Pancreas (tissue), 10 donors: ENCODE measurements around the gene FSTL4. TPM values are rescaled to one million over a fixed set of nuclear protein-coding genes. Genes with fewer than 3 reads are reported as not detected.

Source experiments
- ATAC-seq, 4 donors: fragments of 200-7000 bp; cut with Tn5 transposase; one replicate each; pipeline versions ENCODE4 v1.8.0 to v1.9.1; 2020; ENCODE audit warnings: mild to moderate bottlenecking in 4 of 4, moderate library complexity in 4 of 4
- DNase-seq, 6 donors: peaks; one replicate each; pipeline ENCODE4 v3.0.0-alpha.2; 2020
- FAIRE-seq: peaks from 2 replicates; lab custom pipeline; 2012; peaks lifted over from hg19 to GRCh38; lab: Jason Lieb, UNC
- H3K27ac ChIP-seq, 4 donors: fragments of 200-600 bp; sonication (generic); 1 replicate in 3 of 4; 2 replicates in 1 of 4; pipeline versions ENCODE4 v1.5.0 to v1.8.0; 2020
- H3K27me3 ChIP-seq, 4 donors: fragments of 200-600 bp; one replicate each; pipeline ENCODE4 v1.8.0; 2021
- H3K36me3 ChIP-seq, 3 donors: fragments of 200-600 bp; sonication (generic) in 1 of 3; one replicate each; pipeline versions ENCODE4 v1.5.0 to v1.8.0; 2020 to 2021
- H3K4me1 ChIP-seq, 3 donors: fragments of 200-600 bp; one replicate each; pipeline ENCODE4 v1.8.0; 2021
- H3K4me3 ChIP-seq, 4 donors: fragments of 200-600 bp; sonication (generic) in 2 of 4; one replicate each; pipeline versions ENCODE4 v1.5.0 to v1.8.0; 2020 to 2021
- H3K9me3 ChIP-seq, 4 donors: fragments of 200-600 bp; one replicate each; pipeline ENCODE4 v1.8.0; 2021
- CTCF ChIP-seq, 4 donors: fragments of 200-600 bp; sonication (generic) in 3 of 4; IDR thresholded peaks; one replicate each; pipeline versions ENCODE4 v1.5.0 to v1.8.0; 2021; ENCODE audit warnings: antibody characterized with exemption in 4 of 4
- WGBS, 2 donors: extraction: QIAGEN DNeasy Blood & Tissue Kit; methylation state at CpG; one replicate each; pipeline ENCODE4 v1.1.7; 2013; 5-methylcytosine and 5-hydroxymethylcytosine counted together
- intact Hi-C, 3 donors: fragments of 100-400 bp; cut with DNase I; formaldehyde crosslinking; loops; one replicate each; pipeline versions ENCODE4 v1.11.1 to v1.14.2; 2022
- polyA plus RNA-seq, 2 donors: library from polyadenylated mRNA; stranded (reverse); fragments of 200-250 nt; gene quantifications; one replicate each; pipeline ENCODE4 v1.2.3, GENCODE V29; 2013
- total RNA-seq, 6 donors: library from RNA; stranded (reverse); fragmentation: NEBNext Ultra II Directional in 4 of 6; extraction: Animal tissue kit (Norgen Biotek cat#: 25700) in 4 of 6; gene quantifications; one replicate each; pipeline versions ENCODE4 v1.2.1 to v1.2.4, GENCODE V29; 2021 to 2023
- donor health status: healthy with polysubstance abuse.
- donor health status: DM: no; HTN: no; CAD: no; lungs with moderate emphysema.
- donor health status: DM: no; HTN: no; CAD: no.
- donor health status: control.
- donor health status: control.
- donor health status: Bipolar disorder and iron deficiency.
- donor health status: DM: yes; HTN: yes; CAD: no.
- donor health status: DM: no; HTN: no; CAD: no.
- donor health status: DM: no; HTN: no; CAD: no.
- donor health status: DM: yes; HTN: yes; CAD: no.

Gene FSTL4
- total and polyA plus RNA-seq, 8 donors = 0.68 to 2.4 (median 1.4) TPM

- Histone ChIP-seq H3K4me3 (no peak overlapping the region), H3K27ac (no peak overlapping the region), H3K9me3 (no peaks in the 10 kb centered on the region), H3K4me1 (no peaks in the 10 kb centered on the region), H3K36me3 (no peaks in the 10 kb centered on the region), H3K27me3 (no peaks in the 10 kb centered on the region)
- 75 to 85% methylated on average over 4 of the region's 4 CpGs for WGBS, 2 donors
- intact Hi-C loops = no loop called here
- TF ChIP-seq CTCF (IDR thresholded peaks at IDR 0.05) = no peak
- no peak for DNase-seq
- no peak for ATAC-seq
- no peak for FAIRE-seq
Measured at GRCh38 chr5:133531178-133531577, 81.2 kb downstream of the FSTL4 start.

GRCh38 chr5:133530270-133530669, 82.1 kb downstream of the FSTL4 start:
- ATAC-seq (no peak), FAIRE-seq (no peak), DNase-seq (no peak)
- Histone ChIP-seq H3K4me1 (no peaks in the 10 kb centered on the region), H3K4me3 (no peak overlapping the region), H3K27me3 (no peaks in the 10 kb centered on the region), H3K27ac (no peak overlapping the region), H3K36me3 (no peaks in the 10 kb centered on the region), H3K9me3 (no peaks in the 10 kb centered on the region)
- intact Hi-C loops = no loop called here
- TF ChIP-seq CTCF (IDR thresholded peaks at IDR 0.05) = no peak
- 69% methylated on average over 6 of the region's 6 CpGs for WGBS, 2 donors

GRCh38 chr5:133528841-133529240, 83.5 kb downstream of the FSTL4 start:
- intact Hi-C loops = no loop called here
- H3K36me3 ChIP-seq = no peaks in the 10 kb centered on the region
- H3K9me3 ChIP-seq = no peaks in the 10 kb centered on the region
- no peak overlapping the region for H3K27ac ChIP-seq
- FAIRE-seq = no peak
- H3K27me3 ChIP-seq = no peaks in the 10 kb centered on the region
- no peak for ATAC-seq
- H3K4me3 ChIP-seq = no peak overlapping the region
- 71 to 76% methylated on average over 4 of the region's 4 CpGs for WGBS, 2 donors
- no peaks in the 10 kb centered on the region for H3K4me1 ChIP-seq
- DNase-seq = no peak
- TF ChIP-seq CTCF (IDR thresholded peaks at IDR 0.05) = no peak

- H3K4me1 ChIP-seq = no peaks in the 10 kb centered on the region
- no peak for DNase-seq
- H3K9me3 ChIP-seq = no peaks in the 10 kb centered on the region
- H3K27me3 ChIP-seq = no peaks in the 10 kb centered on the region
- intact Hi-C loops = no loop called here
- 64 to 70% methylated on average over 2 of the region's 2 CpGs for WGBS, 2 donors
- TF ChIP-seq CTCF (IDR thresholded peaks at IDR 0.05) = no peak
- no peak for FAIRE-seq
- no peak for ATAC-seq
- H3K27ac ChIP-seq = no peak overlapping the region
- no peaks in the 10 kb centered on the region for H3K36me3 ChIP-seq
- H3K4me3 ChIP-seq = no peak overlapping the region
Measured at GRCh38 chr5:133527311-133527710, 85.0 kb downstream of the FSTL4 start.

GRCh38 chr5:133526368-133526767, 86.0 kb downstream of the FSTL4 start:
- ATAC-seq = no peak
- WGBS, 2 donors = 75 to 76% methylated on average over 7 of the region's 7 CpGs
- no peak for FAIRE-seq
- TF ChIP-seq CTCF (IDR thresholded peaks at IDR 0.05) = no peak
- no peak overlapping the region for H3K4me3 ChIP-seq
- H3K4me1 ChIP-seq = no peaks in the 10 kb centered on the region
- H3K36me3 ChIP-seq = no peaks in the 10 kb centered on the region
- DNase-seq = no peak
- intact Hi-C loops = no loop called here
- H3K9me3 ChIP-seq = no peaks in the 10 kb centered on the region
- no peak overlapping the region for H3K27ac ChIP-seq
- no peaks in the 10 kb centered on the region for H3K27me3 ChIP-seq
